Measurements from ENCODE around the gene C1QTNF4. TPM values are rescaled to one million over a fixed set of nuclear protein-coding genes. Genes with fewer than 3 reads are reported as not detected.

C1QTNF4 gene
- polyA plus RNA-seq, 1 experiment = 0.05 TPM

DNA sequence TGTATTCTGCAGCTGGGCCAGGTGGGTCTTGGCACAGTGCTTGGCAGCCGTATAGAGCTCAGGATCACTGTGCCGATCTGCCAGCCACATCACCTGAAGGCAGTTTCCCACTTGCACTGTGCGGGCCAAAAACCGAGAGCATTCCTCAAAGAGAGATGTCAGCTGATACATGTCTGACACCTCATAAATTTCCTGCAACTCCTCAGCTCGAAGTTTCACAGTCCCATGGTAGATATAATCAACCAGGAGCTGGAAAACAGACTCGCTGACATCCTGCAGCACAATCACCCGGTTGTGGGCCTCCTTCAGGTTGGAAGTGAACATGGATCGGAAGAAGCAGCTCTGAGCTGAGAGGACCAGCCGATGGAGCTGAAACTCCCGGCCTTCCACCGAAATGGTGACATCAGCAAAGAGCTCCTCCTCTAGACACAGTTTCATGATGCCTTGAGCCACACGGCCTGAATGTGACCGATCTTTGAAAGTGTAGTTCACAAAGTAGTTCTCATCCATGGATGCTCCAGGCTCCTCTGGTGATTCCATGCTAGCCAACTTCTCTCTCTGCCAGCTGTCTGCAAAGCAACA lies 16.7 kb downstream of the C1QTNF4 start:
- ChIA-PET CTCF (interaction anchor here (0.7 to 1.6 kb wide), 6 partner anchors 17 to 163 kb away, joined by 3 to 5 read pairs (median 3); no protein-coding TSS in a partner anchor), POLR2A (interaction anchor here (0.5 kb wide), 1 partner anchor 11 kb away, joined by 9 read pairs; no protein-coding TSS in a partner anchor)

DNA sequence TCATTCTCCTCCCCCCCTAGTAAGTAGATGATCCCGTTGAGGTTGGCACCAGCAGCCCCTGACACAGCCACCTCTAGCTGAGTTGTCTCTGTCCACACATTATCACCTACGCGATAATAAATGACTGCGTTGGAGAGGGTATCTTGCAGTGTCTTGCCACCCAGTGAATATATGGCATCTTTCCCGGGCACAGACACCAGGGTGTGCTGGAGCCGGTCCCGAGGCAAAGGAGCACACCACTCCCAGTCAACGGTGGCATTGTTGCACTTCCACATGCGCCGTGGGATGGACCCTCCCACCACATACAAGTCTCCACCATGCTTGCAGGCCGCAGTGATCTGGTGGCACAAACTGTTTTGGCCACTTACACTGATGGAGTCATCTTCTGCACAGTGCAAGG lies 20.9 kb downstream of the C1QTNF4 start:
- H3K27me3 ChIP-seq (ENCODE audit: control insufficient read depth, insufficient read depth, low read length) = no peaks in the 10 kb centered on the region
- POLR2A ChIA-PET = no interaction called here
- peaks cover 11% of the 10 kb centered on the region for H3K36me3 ChIP-seq (ENCODE audit: control insufficient read depth, insufficient read depth, low read length)
- CTCF ChIA-PET = no interaction called here
- no peak for DNase-seq (ENCODE audit: low read depth)
- H3K4me3 ChIP-seq (ENCODE audit: low read depth, low read length) = no peak overlapping the region
- TF ChIP-seq, protein P1, sequence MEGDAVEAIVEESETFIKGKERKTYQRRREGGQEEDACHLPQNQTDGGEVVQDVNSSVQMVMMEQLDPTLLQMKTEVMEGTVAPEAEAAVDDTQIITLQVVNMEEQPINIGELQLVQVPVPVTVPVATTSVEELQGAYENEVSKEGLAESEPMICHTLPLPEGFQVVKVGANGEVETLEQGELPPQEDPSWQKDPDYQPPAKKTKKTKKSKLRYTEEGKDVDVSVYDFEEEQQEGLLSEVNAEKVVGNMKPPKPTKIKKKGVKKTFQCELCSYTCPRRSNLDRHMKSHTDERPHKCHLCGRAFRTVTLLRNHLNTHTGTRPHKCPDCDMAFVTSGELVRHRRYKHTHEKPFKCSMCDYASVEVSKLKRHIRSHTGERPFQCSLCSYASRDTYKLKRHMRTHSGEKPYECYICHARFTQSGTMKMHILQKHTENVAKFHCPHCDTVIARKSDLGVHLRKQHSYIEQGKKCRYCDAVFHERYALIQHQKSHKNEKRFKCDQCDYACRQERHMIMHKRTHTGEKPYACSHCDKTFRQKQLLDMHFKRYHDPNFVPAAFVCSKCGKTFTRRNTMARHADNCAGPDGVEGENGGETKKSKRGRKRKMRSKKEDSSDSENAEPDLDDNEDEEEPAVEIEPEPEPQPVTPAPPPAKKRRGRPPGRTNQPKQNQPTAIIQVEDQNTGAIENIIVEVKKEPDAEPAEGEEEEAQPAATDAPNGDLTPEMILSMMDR (IDR thresholded peaks at IDR 0.05; ENCODE audit: insufficient read depth, low read depth, low read length) = no peak

More for the DNA sequence above, 16.7 kb downstream of the C1QTNF4 start:
- TF ChIP-seq, protein P1 (IDR thresholded peaks at IDR 0.05; ENCODE audit: insufficient read depth, low read depth, low read length) = no peak
- no peak for DNase-seq (ENCODE audit: low read depth)
- peak overlapping the region; percentile 85 for H3K4me3 ChIP-seq (ENCODE audit: low read depth, low read length)
- peaks cover 18% of the 10 kb centered on the region for H3K36me3 ChIP-seq (ENCODE audit: control insufficient read depth, insufficient read depth, low read length)
- no peaks in the 10 kb centered on the region for H3K27me3 ChIP-seq (ENCODE audit: control insufficient read depth, insufficient read depth, low read length)

DNA sequence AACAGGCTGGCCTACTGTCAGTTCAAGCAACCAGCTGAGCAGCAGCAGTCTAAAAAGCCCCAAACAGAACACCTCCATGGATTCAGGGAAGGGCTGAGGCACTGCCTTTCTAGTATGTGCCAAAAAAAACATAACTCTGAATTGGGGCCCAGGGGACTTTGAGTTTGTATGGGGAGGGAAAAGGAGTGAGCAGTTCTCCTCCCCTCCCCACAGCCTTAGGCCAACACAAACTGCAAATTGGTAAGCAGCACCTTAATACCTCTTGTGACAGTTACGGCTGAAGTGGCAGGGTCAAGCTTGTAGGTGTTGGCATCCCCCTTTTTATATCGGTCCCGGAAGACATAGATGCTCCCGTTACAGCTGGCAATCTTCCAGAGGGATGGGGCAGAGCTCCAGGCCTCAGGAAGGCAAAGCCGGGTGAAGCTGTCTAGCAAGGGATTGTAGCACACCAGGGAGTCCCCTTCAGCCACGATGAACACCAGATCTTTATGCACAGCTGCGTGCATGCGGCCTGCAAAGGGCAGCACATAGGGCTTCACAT lies 21.4 kb downstream of the C1QTNF4 start:
- Histone ChIP-seq H3K36me3 (ENCODE audit: control insufficient read depth, insufficient read depth, low read length) (peaks cover 11% of the 10 kb centered on the region), H3K27me3 (ENCODE audit: control insufficient read depth, insufficient read depth, low read length) (no peaks in the 10 kb centered on the region), H3K4me3 (ENCODE audit: low read depth, low read length) (no peak overlapping the region)
- TF ChIP-seq, protein P1 (IDR thresholded peaks at IDR 0.05; ENCODE audit: insufficient read depth, low read depth, low read length) = no peak
- no peak for DNase-seq (ENCODE audit: low read depth)
- POLR2A ChIA-PET = no interaction called here
- CTCF ChIA-PET = interaction anchor here (1.2 kb wide), 1 partner anchor 44 kb away, joined by 3 read pairs; no protein-coding TSS in a partner anchor

DNA sequence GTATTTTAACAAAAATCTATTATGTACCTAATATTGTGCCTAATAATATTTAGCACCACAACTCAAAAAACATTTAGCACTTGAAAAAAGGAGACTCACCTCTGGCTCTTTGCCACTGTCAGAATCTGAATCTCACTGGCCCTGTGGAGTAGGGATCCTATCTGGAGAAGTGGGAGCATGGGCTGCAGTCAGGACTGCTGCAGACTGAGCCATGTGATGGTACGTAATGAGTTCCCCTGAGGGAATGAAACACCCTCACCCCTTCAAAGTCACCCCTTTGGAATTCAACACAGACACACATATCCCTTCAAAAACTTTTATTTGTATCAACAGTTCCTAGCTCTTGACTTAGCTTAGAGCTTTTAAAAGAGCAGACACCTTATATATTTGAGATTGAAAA lies 22.3 kb downstream of the C1QTNF4 start:
- peak; percentile 42 for DNase-seq (ENCODE audit: low read depth)
- TF ChIP-seq, protein P1 (IDR thresholded peaks at IDR 0.05; ENCODE audit: insufficient read depth, low read depth, low read length) = no peak
- POLR2A ChIA-PET = no interaction called here

DNA sequence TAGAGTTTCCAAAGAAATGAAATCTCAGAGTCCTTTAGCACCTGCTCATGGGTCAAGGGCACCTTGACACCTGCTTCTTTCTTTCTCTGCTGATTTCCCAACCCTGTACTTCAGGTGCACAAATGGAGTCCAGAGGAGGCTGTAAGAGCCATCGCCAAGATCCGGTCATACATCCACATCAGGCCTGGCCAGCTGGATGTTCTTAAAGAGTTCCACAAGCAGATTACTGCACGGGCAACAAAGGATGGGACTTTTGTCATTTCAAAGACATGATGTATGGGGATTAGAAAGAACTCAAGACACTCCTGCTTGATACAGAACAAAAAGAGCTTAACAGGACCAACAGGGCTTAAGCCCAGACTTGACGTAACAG lies 22.9 kb downstream of the C1QTNF4 start:
- Histone ChIP-seq H3K27me3 (ENCODE audit: control insufficient read depth, insufficient read depth, low read length) (no peaks in the 10 kb centered on the region), H3K36me3 (ENCODE audit: control insufficient read depth, insufficient read depth, low read length) (peaks cover 11% of the 10 kb centered on the region), H3K4me3 (ENCODE audit: low read depth, low read length) (no peak overlapping the region)
- no peak for DNase-seq (ENCODE audit: low read depth)
- POLR2A ChIA-PET = no interaction called here
- CTCF ChIA-PET = no interaction called here
- TF ChIP-seq, protein P1 (IDR thresholded peaks at IDR 0.05; ENCODE audit: insufficient read depth, low read depth, low read length) = no peak

More for the DNA sequence above, 22.3 kb downstream of the C1QTNF4 start:
- CTCF ChIA-PET = interaction anchor here (1.2 kb wide), 1 partner anchor 45 kb away, joined by 3 read pairs; no protein-coding TSS in a partner anchor
- no peaks in the 10 kb centered on the region for H3K27me3 ChIP-seq (ENCODE audit: control insufficient read depth, insufficient read depth, low read length)
- peaks cover 11% of the 10 kb centered on the region for H3K36me3 ChIP-seq (ENCODE audit: control insufficient read depth, insufficient read depth, low read length)
- no peak overlapping the region for H3K4me3 ChIP-seq (ENCODE audit: low read depth, low read length)

All from BJ (cell line).